ENCODE data around the gene DLGAP1.

The DLGAP1 gene

GRCh38 chr18:4181882-4182568 is 273.1 kb downstream of the DLGAP1 start:
- TF ChIP-seq ZFX (IDR thresholded peaks at IDR 0.05; ENCODE audit: borderline replicate concordance) (no peak), CTCF (IDR thresholded peaks at IDR 0.05) (no peak)
- H3K27ac ChIP-seq: no peak overlapping the region

- H3K27ac ChIP-seq: no peak overlapping the region
- no peak for TF ChIP-seq CTCF (IDR thresholded peaks at IDR 0.05)
- no peak for TF ChIP-seq ZFX (IDR thresholded peaks at IDR 0.05; ENCODE audit: borderline replicate concordance)
These were observed 274.0 kb downstream of the DLGAP1 start for GRCh38 chr18:4181086-4181485.

- TF ChIP-seq CTCF (IDR thresholded peaks at IDR 0.05): no peak
- TF ChIP-seq ZFX (IDR thresholded peaks at IDR 0.05; ENCODE audit: borderline replicate concordance): no peak
These were observed 282.7 kb downstream of the DLGAP1 start for GRCh38 chr18:4172196-4173100.

GRCh38 chr18:4157352-4157751 is 297.8 kb downstream of the DLGAP1 start:
- no peak overlapping the region for H3K27ac ChIP-seq
- TF ChIP-seq ZFX (IDR thresholded peaks at IDR 0.05; ENCODE audit: borderline replicate concordance) (no peak), CTCF (IDR thresholded peaks at IDR 0.05) (no peak)

More at GRCh38 chr18:4172196-4173100, 282.7 kb downstream of the DLGAP1 start:
- H3K27ac ChIP-seq: no peak overlapping the region

GRCh38 chr18:4146797-4147196 is 308.3 kb downstream of the DLGAP1 start:
- TF ChIP-seq CTCF (IDR thresholded peaks at IDR 0.05): no peak
- TF ChIP-seq ZFX (IDR thresholded peaks at IDR 0.05; ENCODE audit: borderline replicate concordance): no peak
- no peak overlapping the region for H3K27ac ChIP-seq

GRCh38 chr18:4144201-4144600 is 310.9 kb downstream of the DLGAP1 start:
- TF ChIP-seq CTCF (IDR thresholded peaks at IDR 0.05) (no peak), ZFX (IDR thresholded peaks at IDR 0.05; ENCODE audit: borderline replicate concordance) (no peak)
- H3K27ac ChIP-seq: no peak overlapping the region

- TF ChIP-seq ZFX (IDR thresholded peaks at IDR 0.05; ENCODE audit: borderline replicate concordance) (no peak), CTCF (IDR thresholded peaks at IDR 0.05) (no peak)
- no peak overlapping the region for H3K27ac ChIP-seq
These were observed 311.5 kb downstream of the DLGAP1 start for GRCh38 chr18:4143585-4143984.
